ENCODE results near the gene TEKTIP1.

- TF ChIP-seq CTCF (IDR thresholded peaks at IDR 0.05; ENCODE audit: poor library complexity) (no peak), EZH2phosphoT487 (IDR thresholded peaks at IDR 0.05; ENCODE audit: low read depth, severe bottlenecking, unreplicated experiment) (no peak)
Observed at GRCh38 chr19:3572855-3573161, 33.8 kb downstream of the TEKTIP1 start, which contains the start of gene HMG20B.
